GM23248 (cell line): ENCODE results near the gene GPS1. TPM values are rescaled to one million over a fixed set of nuclear protein-coding genes. Genes with fewer than 3 reads are reported as not detected.

ENCODE experiments used
- DNase-seq: peaks from one replicate; pipeline ENCODE4 v3.0.0-alpha.2; 2015
- H2AFZ ChIP-seq: fragments of 200-600 bp; sonication (generic); 2 replicates; pipeline ENCODE4 v1.6.1; 2016; ENCODE audit warnings: antibody characterized with exemption
- H3F3A ChIP-seq: fragments of 200-600 bp; sonication (generic); 2 replicates; pipeline ENCODE4 v1.6.1; 2016; ENCODE audit warnings: mild to moderate bottlenecking, antibody characterized with exemption, mixed run types; ENCODE audit not compliant: insufficient read depth
- H3K27ac ChIP-seq: fragments of 200-600 bp; sonication (generic); 2 replicates; pipeline ENCODE4 v1.5.1; 2016; ENCODE audit warnings: mild to moderate bottlenecking
- H3K27me3 ChIP-seq: fragments of 200-600 bp; sonication (generic); replicated peaks from 2 replicates; pipeline ENCODE4 v1.6.1; 2016; ENCODE audit warnings: mild to moderate bottlenecking; ENCODE audit not compliant: insufficient read depth
- H3K36me3 ChIP-seq: fragments of 200-600 bp; sonication (generic); 2 replicates; pipeline ENCODE4 v1.6.1; 2016; ENCODE audit warnings: low read depth, mild to moderate bottlenecking
- H3K4me1 ChIP-seq: fragments of 200-600 bp; sonication (generic); 2 replicates; pipeline ENCODE4 v1.6.1; 2016; ENCODE audit warnings: mild to moderate bottlenecking; ENCODE audit not compliant: insufficient read depth
- H3K4me2 ChIP-seq: fragments of 200-600 bp; sonication (generic); one replicate; pipeline ENCODE4 v1.6.1; 2016; ENCODE audit warnings: mild to moderate bottlenecking; ENCODE audit not compliant: unreplicated experiment
- H3K4me3 ChIP-seq: fragments of 200-600 bp; sonication (generic); 2 replicates; pipeline ENCODE4 v1.5.1; 2016; ENCODE audit warnings: mild to moderate bottlenecking
- H3K79me2 ChIP-seq: fragments of 200-600 bp; sonication (generic); 2 replicates; pipeline ENCODE4 v1.6.1; 2016; ENCODE audit warnings: mild to moderate bottlenecking; ENCODE audit not compliant: insufficient read depth
- H3K9ac ChIP-seq: fragments of 200-600 bp; sonication (generic); 2 replicates; pipeline ENCODE4 v1.6.1; 2016; ENCODE audit warnings: mild to moderate bottlenecking
- H3K9me2 ChIP-seq: fragments of 200-600 bp; sonication (generic); 2 replicates; pipeline ENCODE4 v1.6.1; 2016; ENCODE audit warnings: mixed run types, mild to moderate bottlenecking, moderate library complexity; ENCODE audit not compliant: insufficient read depth
- H3K9me3 ChIP-seq: fragments of 200-600 bp; sonication (generic); one replicate; pipeline ENCODE4 v1.6.1; 2017; ENCODE audit warnings: low read depth
- H4K20me1 ChIP-seq: fragments of 200-600 bp; sonication (generic); 2 replicates; pipeline ENCODE4 v1.6.0; 2016; ENCODE audit not compliant: insufficient read depth
- EZH2 ChIP-seq: fragments of 200-600 bp; sonication (generic); IDR thresholded peaks from 2 replicates; pipeline ENCODE4 v1.6.1; 2018; ENCODE audit warnings: antibody characterized with exemption, mild to moderate bottlenecking; ENCODE audit not compliant: insufficient read depth, poor library complexity, severe bottlenecking
- EZH2phosphoT487 ChIP-seq: fragments of 200-600 bp; sonication (generic); IDR thresholded peaks from 2 replicates; pipeline ENCODE4 v1.6.1; 2018; ENCODE audit warnings: antibody characterized with exemption, moderate library complexity, mild to moderate bottlenecking, low read depth; ENCODE audit not compliant: insufficient read depth
- WGBS, 2 experiments: methylation state at CpG; one replicate each; pipeline ENCODE4 v1.1.6; 2015 to 2017; ENCODE audit warnings: low lambda C conversion rate in 2 of 2, low coverage in 1 of 2; ENCODE audit errors: missing lambda C conversion rate in 2 of 2; 5-methylcytosine and 5-hydroxymethylcytosine counted together
- in situ Hi-C: fragments of 300-500 bp; cut with MboI; formaldehyde crosslinking; loops from 2 replicates; pipeline ENCODE4 v1.15.0; 2020
- polyA plus RNA-seq: library from polyadenylated mRNA; unstranded; fragments of >200 nt; fragmentation: Nextera tagmentation; extraction: Ambion mirVana; gene quantifications from 2 replicates; pipeline ENCODE4 v1.2.1, GENCODE V29; 2016
- total RNA-seq: library from RNA; depleted of rRNA; stranded (reverse); fragments of >200 nt; shearing (Covaris generic); gene quantifications from 2 replicates; pipeline ENCODE4 v1.2.3, GENCODE V29; 2014

GPS1 gene
- total and polyA plus RNA-seq, 2 experiments from 2014 or later = 104 to 130 TPM

- 88 to 94% methylated on average over 29 to 39 of the region's 39 CpGs for WGBS, 2 experiments
- Histone ChIP-seq H3K79me2 (no peaks in the 10 kb centered on the region), H3K9ac (no peak overlapping the region), H2AFZ (no peak overlapping the region), H3K27ac (no peak overlapping the region), H3K9me2 (no peaks in the 10 kb centered on the region), H3K4me3 (no peak overlapping the region), H3K4me1 (no peaks in the 10 kb centered on the region), H4K20me1 (no peaks in the 10 kb centered on the region), H3K36me3 (peaks cover 7% of the 10 kb centered on the region; the same call in 1 of the 2 replicates), H3F3A (no peaks in the 10 kb centered on the region), H3K4me2 (no peak overlapping the region), H3K9me3 (no peaks in the 10 kb centered on the region), H3K27me3 (no peaks in the 10 kb centered on the region)
- TF ChIP-seq EZH2phosphoT487 (no peak), EZH2 (no peak)
- no peak for DNase-seq
- in situ Hi-C loops = no loop called here
Measured at GRCh38 chr17:82086941-82087906, 35.5 kb downstream of the GPS1 start.

DNA sequence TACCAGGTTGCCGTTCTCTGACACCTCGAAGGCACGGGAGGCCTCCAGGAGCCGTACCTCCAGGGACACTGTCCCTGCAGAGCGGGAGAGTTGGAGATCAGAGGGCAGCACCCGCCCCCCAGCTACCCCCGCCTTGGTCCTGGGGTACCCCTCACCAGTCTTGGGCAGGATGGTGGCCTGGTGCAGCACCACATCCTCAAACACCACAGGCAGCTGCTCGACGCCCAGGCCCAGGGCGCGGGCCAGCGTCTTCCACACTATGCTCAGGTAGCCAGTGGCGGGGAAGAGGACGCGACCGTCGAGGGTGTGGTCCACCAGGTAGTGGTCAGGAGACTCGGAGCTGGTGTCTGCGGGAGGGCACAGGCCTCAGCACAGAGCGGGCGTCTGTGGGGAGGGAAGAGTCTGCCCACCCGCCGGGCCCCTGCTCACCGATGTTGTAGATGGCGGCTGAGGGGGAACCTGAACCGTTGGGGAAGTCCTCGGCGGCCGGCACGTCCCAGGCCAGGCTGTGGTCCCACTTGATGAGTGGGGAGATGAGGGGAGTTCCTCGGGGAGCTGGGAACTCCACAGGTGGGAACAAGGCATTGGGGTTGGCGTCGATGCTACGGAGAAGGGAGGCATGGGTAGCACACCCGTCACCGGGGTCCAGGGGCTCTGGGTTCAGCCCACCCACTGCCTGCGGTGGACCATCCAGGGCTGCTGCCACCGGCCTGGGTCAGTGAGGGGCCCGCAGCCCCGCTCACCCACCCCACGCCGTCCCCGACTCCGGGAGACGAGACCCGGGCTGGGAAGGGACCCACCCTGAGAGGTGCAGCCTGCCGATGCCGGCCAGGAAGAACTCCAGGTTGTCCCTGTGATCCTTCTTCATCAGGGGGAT, 36.5 kb downstream of the GPS1 start:
- Histone ChIP-seq H3K4me2 (no peak overlapping the region), H3K4me3 (no peak overlapping the region), H3K9ac (no peak overlapping the region), H2AFZ (no peak overlapping the region), H4K20me1 (no peaks in the 10 kb centered on the region), H3K27me3 (no peaks in the 10 kb centered on the region), H3K36me3 (peaks cover 8% of the 10 kb centered on the region; the same call in 1 of the 2 replicates), H3K27ac (no peak overlapping the region), H3K9me3 (no peaks in the 10 kb centered on the region), H3K9me2 (no peaks in the 10 kb centered on the region), H3F3A (no peaks in the 10 kb centered on the region), H3K4me1 (no peaks in the 10 kb centered on the region), H3K79me2 (no peaks in the 10 kb centered on the region)
- WGBS, 2 experiments = 94 to 96% methylated on average over 41 to 48 of the region's 48 CpGs
- no peak for DNase-seq
- TF ChIP-seq EZH2phosphoT487 (no peak), EZH2 (no peak)
- in situ Hi-C loops = no loop called here

GRCh38 chr17:82088838-82089722, 37.4 kb downstream of the GPS1 start:
- Histone ChIP-seq H3K27ac (no peak overlapping the region), H2AFZ (no peak overlapping the region), H3K79me2 (no peaks in the 10 kb centered on the region), H3K4me3 (no peak overlapping the region), H3K4me1 (no peaks in the 10 kb centered on the region), H3K9me2 (no peaks in the 10 kb centered on the region), H3K4me2 (no peak overlapping the region), H4K20me1 (no peaks in the 10 kb centered on the region), H3K27me3 (no peaks in the 10 kb centered on the region), H3K9ac (no peak overlapping the region), H3F3A (no peaks in the 10 kb centered on the region), H3K36me3 (peaks cover 10% of the 10 kb centered on the region; the same call in 1 of the 2 replicates), H3K9me3 (no peaks in the 10 kb centered on the region)
- TF ChIP-seq EZH2 = no peak
- no peak for TF ChIP-seq EZH2phosphoT487
- DNase-seq = no peak
- in situ Hi-C loops = no loop called here
- WGBS, 2 experiments = 89 to 93% methylated on average over 38 to 44 of the region's 47 CpGs
